IMR-90 (cell line): ENCODE measurements around the gene BRAP. TPM values are rescaled to one million over a fixed set of nuclear protein-coding genes. Genes with fewer than 3 reads are reported as not detected.

Experiments used
- ATAC-seq: fragments of 200-7000 bp; cut with Tn5 transposase; 2 replicates; pipeline ENCODE4 v1.9.1; 2020; ENCODE audit warnings: low read depth, mild to moderate bottlenecking, moderate library complexity
- BruUV-seq: library from RNA; stranded (reverse); fragments of 400-500 nt; replicated peaks from 2 replicates; lab custom pipeline; 2021; lab: Mats Ljungman, UMichigan
- CTCF ChIA-PET: fragments of 300-600 bp; formaldehyde crosslinking; extraction: SDS; loops from one replicate; lab custom pipeline; 2021; ENCODE audit warnings: antibody characterized with exemption; lab: Yijun Ruan, JAX
- POLR2A ChIA-PET: fragments of 300-600 bp; sonication (Branson Sonifier 250); formaldehyde crosslinking; loops from one replicate; lab custom pipeline; 2022; ENCODE audit warnings: antibody characterized with exemption; ENCODE audit not compliant: unreplicated experiment; lab: Charles Lee
- DNase-seq: peaks from one replicate; pipeline ENCODE4 v3.0.0; 2013
- H2AFZ ChIP-seq: replicated peaks from 2 replicates; pipeline ENCODE3; 2013; ENCODE audit warnings: low read length, mild to moderate bottlenecking; ENCODE audit not compliant: poor library complexity
- H2AK5ac ChIP-seq: 2 replicates; pipeline ENCODE4 v1.6.1; 2013; ENCODE audit warnings: low read depth, low read length, inconsistent platforms
- H2AK9ac ChIP-seq: replicated peaks from 2 replicates; pipeline ENCODE3; 2013; ENCODE audit warnings: mild to moderate bottlenecking, low read depth, low read length, moderate library complexity; ENCODE audit not compliant: poor library complexity
- H2BK120ac ChIP-seq: 2 replicates; pipeline ENCODE4 v1.6.1; 2013; ENCODE audit warnings: low read depth, low read length, inconsistent platforms
- H2BK15ac ChIP-seq: 3 replicates; pipeline ENCODE4 v1.6.1; 2013; ENCODE audit warnings: low read depth, low read length, inconsistent platforms
- H2BK20ac ChIP-seq: 2 replicates; pipeline ENCODE4 v1.6.1; 2013; ENCODE audit warnings: low read depth, mild to moderate bottlenecking, inconsistent platforms, low read length, moderate library complexity
- H2BK5ac ChIP-seq: 2 replicates; pipeline ENCODE4 v1.6.1; 2013; ENCODE audit warnings: mild to moderate bottlenecking, low read depth, low read length, inconsistent platforms; ENCODE audit not compliant: poor library complexity, severe bottlenecking
- H3K14ac ChIP-seq: replicated peaks from 2 replicates; pipeline ENCODE4 v1.6.1; 2013; ENCODE audit warnings: low read depth, low read length, inconsistent platforms
- H3K18ac ChIP-seq: 2 replicates; pipeline ENCODE4 v1.6.1; 2013; ENCODE audit warnings: low read depth, low read length, control low read depth
- H3K23ac ChIP-seq: 2 replicates; pipeline ENCODE4 v1.6.1; 2013; ENCODE audit warnings: low read depth, low read length, inconsistent platforms
- H3K27ac ChIP-seq: 2 replicates; pipeline ENCODE4 v1.5.1; 2013; ENCODE audit warnings: mild to moderate bottlenecking, control low read depth, low read length; ENCODE audit not compliant: insufficient read depth
- H3K27me3 ChIP-seq: 2 replicates; pipeline ENCODE4 v1.6.1; 2013; ENCODE audit warnings: low read length; ENCODE audit not compliant: control insufficient read depth, insufficient read depth
- H3K36me3 ChIP-seq: 2 replicates; pipeline ENCODE4 v1.6.1; 2013; ENCODE audit warnings: low read length, mixed read lengths; ENCODE audit not compliant: control insufficient read depth, insufficient read depth
- H3K4ac ChIP-seq: 2 replicates; pipeline ENCODE4 v1.6.1; 2013; ENCODE audit warnings: low read depth, low read length, inconsistent platforms
- H3K4me1 ChIP-seq: 2 replicates; pipeline ENCODE4 v1.6.1; 2013; ENCODE audit warnings: low read length, mixed read lengths; ENCODE audit not compliant: control insufficient read depth, insufficient read depth
- H3K4me2 ChIP-seq: 2 replicates; pipeline ENCODE4 v1.6.1; 2013; ENCODE audit warnings: low read depth, mild to moderate bottlenecking, control low read depth, low read length, moderate library complexity
- H3K4me3 ChIP-seq: 2 replicates; pipeline ENCODE4 v1.5.1; 2013; ENCODE audit warnings: low read depth, mild to moderate bottlenecking, control low read depth, low read length, moderate library complexity; ENCODE audit not compliant: insufficient read depth
- H3K56ac ChIP-seq: 2 replicates; pipeline ENCODE4 v1.6.1; 2013; ENCODE audit warnings: low read length, inconsistent platforms; ENCODE audit not compliant: insufficient read depth; ENCODE audit errors: extremely low read depth
- H3K79me1 ChIP-seq, 2 experiments: 2 replicates each; pipeline ENCODE4 v1.6.1; 2013; ENCODE audit warnings: low read length in 2 of 2, inconsistent platforms in 1 of 2, low read depth in 1 of 2
- H3K9ac ChIP-seq: 2 replicates; pipeline ENCODE4 v1.6.1; 2013; ENCODE audit warnings: low read depth, low read length, control low read depth
- H3K9me1 ChIP-seq: 2 replicates; pipeline ENCODE4 v1.6.1; 2013; ENCODE audit warnings: low read length, inconsistent platforms; ENCODE audit not compliant: insufficient read depth
- H3K9me3 ChIP-seq: 2 replicates; pipeline ENCODE4 v1.6.1; 2013; ENCODE audit warnings: low read length; ENCODE audit not compliant: control insufficient read depth, insufficient read depth
- H4K20me1 ChIP-seq: 2 replicates; pipeline ENCODE4 v1.6.1; 2013; ENCODE audit warnings: low read length, inconsistent platforms; ENCODE audit not compliant: insufficient read depth
- H4K5ac ChIP-seq: 2 replicates; pipeline ENCODE4 v1.6.1; 2013; ENCODE audit warnings: mild to moderate bottlenecking, low read depth, low read length, control low read depth
- H4K8ac ChIP-seq, 2 experiments: 2 replicates each; pipeline ENCODE4 v1.6.1; 2013; ENCODE audit warnings: low read depth in 2 of 2, low read length in 2 of 2, control low read depth in 1 of 2, inconsistent platforms in 1 of 2
- H4K91ac ChIP-seq: 2 replicates; pipeline ENCODE4 v1.6.1; 2013; ENCODE audit warnings: low read depth, low read length, inconsistent platforms; ENCODE audit not compliant: insufficient read depth
- BHLHE40 ChIP-seq: fragments of 150-350 bp; IDR thresholded peaks from 2 replicates; pipeline ENCODE4 v1.6.1; 2016; ENCODE audit warnings: mild to moderate bottlenecking, low read depth, low read length
- CEBPB ChIP-seq: IDR thresholded peaks from 2 replicates; pipeline ENCODE4 v1.6.1; 2012; ENCODE audit warnings: low read depth, low read length, improper control_type of control experiment
- CHD1 ChIP-seq: IDR thresholded peaks from 2 replicates; pipeline ENCODE4 v1.6.1; 2012; ENCODE audit warnings: low read depth, low read length, improper control_type of control experiment
- FOS ChIP-seq: fragments of 150-350 bp; IDR thresholded peaks from 2 replicates; pipeline ENCODE4 v1.6.1; 2016; ENCODE audit warnings: low read depth, low read length
- MAFK ChIP-seq: IDR thresholded peaks from 2 replicates; pipeline ENCODE4 v1.6.1; 2012; ENCODE audit warnings: low read depth, low read length, improper control_type of control experiment
- MAZ ChIP-seq: IDR thresholded peaks from 2 replicates; pipeline ENCODE4 v1.6.1; 2012; ENCODE audit warnings: low read depth, mild to moderate bottlenecking, low read length, improper control_type of control experiment, moderate library complexity, borderline replicate concordance
- MXI1 ChIP-seq: IDR thresholded peaks from 2 replicates; pipeline ENCODE4 v1.6.1; 2012; ENCODE audit warnings: low read depth, mild to moderate bottlenecking, low read length, moderate library complexity, borderline replicate concordance
- NFE2L2 ChIP-seq: fragments of 150-350 bp; IDR thresholded peaks from 2 replicates; pipeline ENCODE4 v1.6.1; 2016; ENCODE audit warnings: low read depth, mild to moderate bottlenecking, low read length
- POLR2A ChIP-seq: IDR thresholded peaks from 2 replicates; pipeline ENCODE4 v1.6.1; 2012; ENCODE audit warnings: mild to moderate bottlenecking, low read depth, low read length
- RAD21 ChIP-seq: IDR thresholded peaks from 2 replicates; pipeline ENCODE4 v1.6.1; 2012; ENCODE audit warnings: low read length, improper control_type of control experiment
- RCOR1 ChIP-seq: IDR thresholded peaks from 2 replicates; pipeline ENCODE4 v1.6.1; 2012; ENCODE audit warnings: mild to moderate bottlenecking, low read length, improper control_type of control experiment; ENCODE audit not compliant: insufficient replicate concordance
- RFX5 ChIP-seq: IDR thresholded peaks from 2 replicates; pipeline ENCODE4 v1.8.0; 2012; ENCODE audit warnings: low read depth, mild to moderate bottlenecking, low read length, moderate library complexity
- SMC3 ChIP-seq: fragments of 150-350 bp; IDR thresholded peaks from 2 replicates; pipeline ENCODE4 v1.6.1; 2016; ENCODE audit warnings: low read depth, mild to moderate bottlenecking, antibody characterized with exemption, low read length, moderate library complexity
- USF2 ChIP-seq: fragments of 150-350 bp; IDR thresholded peaks from 2 replicates; pipeline ENCODE4 v1.6.1; 2017; ENCODE audit warnings: mild to moderate bottlenecking, antibody characterized with exemption, low read length, low read depth
- WGBS, 2 experiments: methylation state at CpG; one replicate each; pipeline versions ENCODE4 v1.1.5 to v1.1.7; 2013; ENCODE audit warnings: missing lambda C conversion rate in 2 of 2; ENCODE audit not compliant: insufficient read length in 1 of 2; ENCODE audit errors: extremely low coverage in 2 of 2; 5-methylcytosine and 5-hydroxymethylcytosine counted together
- dilution Hi-C: fragments of 300-500 bp; cut with HindIII; formaldehyde crosslinking; loops from one replicate; pipeline ENCODE4 v1.14.3; 2018; ENCODE audit warnings: low sequenced_read_pairs; ENCODE audit not compliant: unreplicated experiment
- in situ Hi-C: fragments of 300-500 bp; cut with MboI; formaldehyde crosslinking; loops from 3 replicates; pipeline ENCODE4 v1.14.3; 2019; ENCODE audit warnings: low sequenced_read_pairs, inconsistent platforms, mixed read lengths
- intact Hi-C: fragments of 100-400 bp; cut with micrococcal nuclease; formaldehyde crosslinking; loops from 2 replicates; pipeline ENCODE4 v1.10.0; 2022
- polyA plus RNA-seq, 3 experiments: library from polyadenylated mRNA; depleted of rRNA; stranded (reverse); fragments of >200 nt; gene quantifications; 2 replicates each; pipeline ENCODE4 v1.2.3, GENCODE V29; 2012; ENCODE audit warnings: low replicate concordance in 1 of 3
- total RNA-seq: library from RNA; depleted of rRNA; stranded (reverse); fragments of >200 nt; gene quantifications from 2 replicates; pipeline ENCODE4 v1.2.3, GENCODE V29; 2012
- TF ChIP-seq, protein P1 (sequence below): conservative IDR thresholded peaks from 2 replicates; pipeline ENCODE4 v1.5.1; 2012; ENCODE audit warnings: mild to moderate bottlenecking, low read depth, low read length, improper control_type of control experiment
- TF ChIP-seq, protein P2 (sequence below): fragments of 150-350 bp; IDR thresholded peaks from 2 replicates; pipeline ENCODE4 v1.6.1; 2016; ENCODE audit warnings: low read depth, mild to moderate bottlenecking, low read length, moderate library complexity, borderline replicate concordance

Gene BRAP
- total and polyA plus RNA-seq, 2 of the 4 experiments (the other 2 are of a cell fraction): 10.3 to 17.2 TPM

DNA sequence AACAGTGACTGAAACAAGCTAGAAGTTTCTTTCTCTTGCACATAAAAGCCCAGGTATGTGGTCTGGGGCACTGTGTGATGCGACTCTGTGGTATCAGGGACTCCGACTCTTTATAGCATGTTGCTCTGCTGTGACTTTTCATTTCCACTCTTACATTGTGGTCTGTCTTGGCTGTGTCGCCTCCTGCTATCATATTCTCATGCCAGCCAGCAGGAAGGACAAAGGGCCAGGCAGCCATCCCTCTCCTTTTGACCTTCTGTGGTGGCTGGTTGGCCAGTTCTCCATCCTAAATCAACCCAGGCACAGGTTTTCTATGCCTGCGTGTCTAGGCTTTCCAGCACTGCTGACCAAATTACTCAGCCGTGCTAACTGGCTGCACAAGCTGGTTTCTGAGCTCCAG lies 8.1 kb upstream of the BRAP start:
- Histone ChIP-seq H3K9ac (no peak overlapping the region), H2BK120ac (no peak overlapping the region), H4K91ac (no peak overlapping the region), H3K79me1 (peaks cover 0 to 7% of the 10 kb centered on the region in 2 experiments; a peak in 2 of 4 replicates), H3K56ac (no peak overlapping the region), H2AFZ (no peak overlapping the region), H3K4me1 (no peaks in the 10 kb centered on the region), H3K4ac (no peak overlapping the region), H4K8ac (no peak overlapping the region), H2BK20ac (no peak overlapping the region), H3K23ac (no peak overlapping the region), H2AK5ac (no peak overlapping the region), H3K27ac (no peak overlapping the region), H3K36me3 (peaks cover 44% of the 10 kb centered on the region), H3K14ac (no peak overlapping the region), H4K5ac (no peak overlapping the region), H2BK15ac (no peak overlapping the region), H2BK5ac (no peak overlapping the region), H3K27me3 (no peaks in the 10 kb centered on the region), H3K18ac (no peak overlapping the region), H3K4me3 (no peak overlapping the region), H2AK9ac (no peak overlapping the region), H3K9me1 (peaks cover 4% of the 10 kb centered on the region; the same call in 1 of the 2 replicates), H4K20me1 (no peaks in the 10 kb centered on the region; the same call in none of the 2 replicates), H3K9me3 (no peaks in the 10 kb centered on the region), H3K4me2 (no peak overlapping the region)
- no TSS peak for BruUV-seq
- ATAC-seq: no peak
- dilution Hi-C loops: no loop called here
- in situ Hi-C loops: no loop called here
- TF ChIP-seq RCOR1: no peak
- TF ChIP-seq CEBPB: no peak
- TF ChIP-seq, protein P1, sequence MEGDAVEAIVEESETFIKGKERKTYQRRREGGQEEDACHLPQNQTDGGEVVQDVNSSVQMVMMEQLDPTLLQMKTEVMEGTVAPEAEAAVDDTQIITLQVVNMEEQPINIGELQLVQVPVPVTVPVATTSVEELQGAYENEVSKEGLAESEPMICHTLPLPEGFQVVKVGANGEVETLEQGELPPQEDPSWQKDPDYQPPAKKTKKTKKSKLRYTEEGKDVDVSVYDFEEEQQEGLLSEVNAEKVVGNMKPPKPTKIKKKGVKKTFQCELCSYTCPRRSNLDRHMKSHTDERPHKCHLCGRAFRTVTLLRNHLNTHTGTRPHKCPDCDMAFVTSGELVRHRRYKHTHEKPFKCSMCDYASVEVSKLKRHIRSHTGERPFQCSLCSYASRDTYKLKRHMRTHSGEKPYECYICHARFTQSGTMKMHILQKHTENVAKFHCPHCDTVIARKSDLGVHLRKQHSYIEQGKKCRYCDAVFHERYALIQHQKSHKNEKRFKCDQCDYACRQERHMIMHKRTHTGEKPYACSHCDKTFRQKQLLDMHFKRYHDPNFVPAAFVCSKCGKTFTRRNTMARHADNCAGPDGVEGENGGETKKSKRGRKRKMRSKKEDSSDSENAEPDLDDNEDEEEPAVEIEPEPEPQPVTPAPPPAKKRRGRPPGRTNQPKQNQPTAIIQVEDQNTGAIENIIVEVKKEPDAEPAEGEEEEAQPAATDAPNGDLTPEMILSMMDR: no peak
- TF ChIP-seq FOS: no peak
- TF ChIP-seq RAD21: no peak
- TF ChIP-seq USF2: no peak
- TF ChIP-seq, protein P2, sequence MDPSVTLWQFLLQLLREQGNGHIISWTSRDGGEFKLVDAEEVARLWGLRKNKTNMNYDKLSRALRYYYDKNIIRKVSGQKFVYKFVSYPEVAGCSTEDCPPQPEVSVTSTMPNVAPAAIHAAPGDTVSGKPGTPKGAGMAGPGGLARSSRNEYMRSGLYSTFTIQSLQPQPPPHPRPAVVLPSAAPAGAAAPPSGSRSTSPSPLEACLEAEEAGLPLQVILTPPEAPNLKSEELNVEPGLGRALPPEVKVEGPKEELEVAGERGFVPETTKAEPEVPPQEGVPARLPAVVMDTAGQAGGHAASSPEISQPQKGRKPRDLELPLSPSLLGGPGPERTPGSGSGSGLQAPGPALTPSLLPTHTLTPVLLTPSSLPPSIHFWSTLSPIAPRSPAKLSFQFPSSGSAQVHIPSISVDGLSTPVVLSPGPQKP: no peak
- TF ChIP-seq BHLHE40: no peak
- no peak for TF ChIP-seq CHD1
- TF ChIP-seq SMC3: no peak
- no peak for TF ChIP-seq MAFK
- no peak for TF ChIP-seq MXI1
- TF ChIP-seq RFX5: no peak
- no peak for TF ChIP-seq MAZ
- TF ChIP-seq POLR2A: no peak
- no peak for TF ChIP-seq NFE2L2
- intact Hi-C loops: no loop called here
- DNase-seq: no peak
- WGBS, 2 experiments: 95% methylated on average over 3 of the region's 5 CpGs; no CpG with 5 or more reads in 1 of the 2 experiments
- CTCF ChIA-PET: no interaction called here
- POLR2A ChIA-PET: interaction anchor here (0.6 kb wide), 1 partner anchor 68 kb away, joined by 3 read pairs; no protein-coding TSS in a partner anchor
